SK-N-SH treated with all-trans-retinoic acid at 6 μM for 48 hours (cell line): ENCODE data around the gene RTP5.

Experiments
- PATZ1 ChIP-seq: fragments of 250-450 bp; sonication (Bioruptor Pico); IDR thresholded peaks from 2 replicates; pipeline ENCODE4 v1.8.0; 2020; ENCODE audit warnings: mild to moderate bottlenecking, moderate library complexity, borderline replicate concordance
- TOX ChIP-seq: fragments of 250-450 bp; sonication (Bioruptor Pico); IDR thresholded peaks from 2 replicates; pipeline ENCODE4 v1.8.0; 2021; ENCODE audit warnings: mild to moderate bottlenecking, moderate library complexity, borderline replicate concordance

GRCh38 chr2:241902357-241902991 lies 32.9 kb downstream of the RTP5 start:
- no peak for TF ChIP-seq PATZ1 (CRISPR knock-in tag)
- no peak for TF ChIP-seq TOX (CRISPR knock-in tag)
